Endothelial cell of umbilical vein (primary cell): ENCODE measurements around the gene COL23A1.

Experiments used
- EZH2 ChIP-seq: IDR thresholded peaks from 2 replicates; pipeline ENCODE4 v1.6.1; 2012; ENCODE audit warnings: borderline replicate concordance, low read depth, mild to moderate bottlenecking, moderate library complexity, low read length, inconsistent platforms; ENCODE audit not compliant: severe bottlenecking
- FOS ChIP-seq: IDR thresholded peaks from 2 replicates; pipeline ENCODE4 v1.6.1; 2011; ENCODE audit warnings: mild to moderate bottlenecking, low read length, moderate library complexity, borderline replicate concordance; ENCODE audit not compliant: insufficient read depth
- JUN ChIP-seq: IDR thresholded peaks from 2 replicates; pipeline ENCODE4 v1.6.1; 2011; ENCODE audit warnings: borderline replicate concordance, low read depth; ENCODE audit not compliant: insufficient read length, insufficient read depth
- POLR2A ChIP-seq: IDR thresholded peaks from 2 replicates; pipeline ENCODE4 v1.6.1; 2012; ENCODE audit warnings: low read depth, mild to moderate bottlenecking, control low read depth, low read length
- POLR2AphosphoS5 ChIP-seq: IDR thresholded peaks from 2 replicates; pipeline ENCODE4 v1.6.1; 2012; ENCODE audit warnings: low read depth, mild to moderate bottlenecking, control low read depth, low read length, moderate library complexity; ENCODE audit not compliant: insufficient read depth
- TF ChIP-seq, protein P1 (sequence below), 2 donors: IDR thresholded peaks; 1 replicate in 1 of 2; 2 replicates in 1 of 2; pipeline ENCODE4 v1.5.1; 2011; ENCODE audit warnings: low read length in 2 of 2, mild to moderate bottlenecking in 2 of 2, moderate library complexity in 2 of 2, control low read depth in 1 of 2, inconsistent platforms in 1 of 2, low read depth in 1 of 2; ENCODE audit not compliant: insufficient read depth in 1 of 2; ENCODE audit errors: extremely low read depth in 1 of 2
- TF ChIP-seq, protein P2 (sequence below): IDR thresholded peaks from 2 replicates; pipeline ENCODE4 v1.6.1; 2011; ENCODE audit not compliant: insufficient read depth, insufficient read length

- TF ChIP-seq, protein P1, sequence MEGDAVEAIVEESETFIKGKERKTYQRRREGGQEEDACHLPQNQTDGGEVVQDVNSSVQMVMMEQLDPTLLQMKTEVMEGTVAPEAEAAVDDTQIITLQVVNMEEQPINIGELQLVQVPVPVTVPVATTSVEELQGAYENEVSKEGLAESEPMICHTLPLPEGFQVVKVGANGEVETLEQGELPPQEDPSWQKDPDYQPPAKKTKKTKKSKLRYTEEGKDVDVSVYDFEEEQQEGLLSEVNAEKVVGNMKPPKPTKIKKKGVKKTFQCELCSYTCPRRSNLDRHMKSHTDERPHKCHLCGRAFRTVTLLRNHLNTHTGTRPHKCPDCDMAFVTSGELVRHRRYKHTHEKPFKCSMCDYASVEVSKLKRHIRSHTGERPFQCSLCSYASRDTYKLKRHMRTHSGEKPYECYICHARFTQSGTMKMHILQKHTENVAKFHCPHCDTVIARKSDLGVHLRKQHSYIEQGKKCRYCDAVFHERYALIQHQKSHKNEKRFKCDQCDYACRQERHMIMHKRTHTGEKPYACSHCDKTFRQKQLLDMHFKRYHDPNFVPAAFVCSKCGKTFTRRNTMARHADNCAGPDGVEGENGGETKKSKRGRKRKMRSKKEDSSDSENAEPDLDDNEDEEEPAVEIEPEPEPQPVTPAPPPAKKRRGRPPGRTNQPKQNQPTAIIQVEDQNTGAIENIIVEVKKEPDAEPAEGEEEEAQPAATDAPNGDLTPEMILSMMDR (IDR thresholded peaks at IDR 0.05; ENCODE audit: extremely low read depth in 1 of 2, insufficient read depth in 1 of 2, low read depth in 1 of 2, low read length in 2 of 2), result no peak
- TF ChIP-seq POLR2A, result no peak
- TF ChIP-seq, protein P2, sequence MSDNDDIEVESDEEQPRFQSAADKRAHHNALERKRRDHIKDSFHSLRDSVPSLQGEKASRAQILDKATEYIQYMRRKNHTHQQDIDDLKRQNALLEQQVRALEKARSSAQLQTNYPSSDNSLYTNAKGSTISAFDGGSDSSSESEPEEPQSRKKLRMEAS, result no peak
- no peak for TF ChIP-seq POLR2AphosphoS5
- TF ChIP-seq EZH2, result no peak
- no peak for TF ChIP-seq FOS
- no peak for TF ChIP-seq JUN
Measured at GRCh38 chr5:178450121-178451028, 139.8 kb downstream of the COL23A1 start.
